ENCODE data around the gene ALX4.

Gene ALX4

GRCh38 chr11:44281151-44281550, 28.8 kb downstream of the ALX4 start:
- H3K36me3 ChIP-seq (ENCODE audit: insufficient read depth, low read length) = no peaks in the 10 kb centered on the region
- ATAC-seq (ENCODE audit: insufficient read depth, low read depth) = no peak

GRCh38 chr11:44280257-44280656, 29.7 kb downstream of the ALX4 start:
- H3K27me3 ChIP-seq (ENCODE audit: insufficient read depth, low read length, poor library complexity) = no peaks in the 10 kb centered on the region
- no peaks in the 10 kb centered on the region for H3K79me2 ChIP-seq (ENCODE audit: insufficient read depth, low read length)
- H4K20me1 ChIP-seq (ENCODE audit: insufficient read depth, low read length) = no peaks in the 10 kb centered on the region
- H3K4me3 ChIP-seq (ENCODE audit: low read depth in 1 of 2, low read length in 2 of 2) = no peak overlapping the region
- DNase-seq (no peak), ATAC-seq (ENCODE audit: insufficient read depth, low read depth) (no peak)
- no peaks in the 10 kb centered on the region for H3K4me1 ChIP-seq (ENCODE audit: insufficient read depth, low read length)
- H2AFZ ChIP-seq (ENCODE audit: low read depth, low read length) = no peak overlapping the region
- no peak overlapping the region for H3K4me2 ChIP-seq (ENCODE audit: insufficient read depth, low read length)
- no peaks in the 10 kb centered on the region for H3K9me3 ChIP-seq (ENCODE audit: insufficient read depth, low read length, severe bottlenecking)
- no peaks in the 10 kb centered on the region for H3K36me3 ChIP-seq (ENCODE audit: insufficient read depth, low read length)
- TF ChIP-seq CTCF (IDR thresholded peaks at IDR 0.05; ENCODE audit: borderline replicate concordance, extremely low read depth, low read length, poor library complexity, severe bottlenecking) = no peak
- TF ChIP-seq EZH2 (IDR thresholded peaks at IDR 0.05; ENCODE audit: borderline replicate concordance, low read depth, low read length, severe bottlenecking) = no peak
- H3K9ac ChIP-seq (ENCODE audit: low read depth, low read length) = no peak overlapping the region
- no peak overlapping the region for H3K27ac ChIP-seq (ENCODE audit: low read length)

More at GRCh38 chr11:44281151-44281550, 28.8 kb downstream of the ALX4 start:
- Histone ChIP-seq H3K79me2 (ENCODE audit: insufficient read depth, low read length) (no peaks in the 10 kb centered on the region), H3K4me2 (ENCODE audit: insufficient read depth, low read length) (no peak overlapping the region), H3K4me3 (ENCODE audit: low read depth in 1 of 2, low read length in 2 of 2) (no peak overlapping the region), H3K27ac (ENCODE audit: low read length) (no peak overlapping the region), H3K9me3 (ENCODE audit: insufficient read depth, low read length, severe bottlenecking) (no peaks in the 10 kb centered on the region), H3K9ac (ENCODE audit: low read depth, low read length) (no peak overlapping the region), H3K4me1 (ENCODE audit: insufficient read depth, low read length) (no peaks in the 10 kb centered on the region), H2AFZ (ENCODE audit: low read depth, low read length) (no peak overlapping the region), H3K27me3 (ENCODE audit: insufficient read depth, low read length, poor library complexity) (no peaks in the 10 kb centered on the region), H4K20me1 (ENCODE audit: insufficient read depth, low read length) (no peaks in the 10 kb centered on the region)
- DNase-seq = no peak
- TF ChIP-seq EZH2 (IDR thresholded peaks at IDR 0.05; ENCODE audit: borderline replicate concordance, low read depth, low read length, severe bottlenecking) (no peak), CTCF (IDR thresholded peaks at IDR 0.05; ENCODE audit: borderline replicate concordance, extremely low read depth, low read length, poor library complexity, severe bottlenecking) (no peak)

- no peaks in the 10 kb centered on the region for H3K4me1 ChIP-seq (ENCODE audit: insufficient read depth, low read length)
- H3K4me2 ChIP-seq (ENCODE audit: insufficient read depth, low read length) = no peak overlapping the region
- H3K4me3 ChIP-seq (ENCODE audit: low read depth in 1 of 2, low read length in 2 of 2) = no peak overlapping the region
- no peak overlapping the region for H2AFZ ChIP-seq (ENCODE audit: low read depth, low read length)
- no peak for ATAC-seq (ENCODE audit: insufficient read depth, low read depth)
- H3K27ac ChIP-seq (ENCODE audit: low read length) = no peak overlapping the region
- H3K27me3 ChIP-seq (ENCODE audit: insufficient read depth, low read length, poor library complexity) = no peaks in the 10 kb centered on the region
- H3K9me3 ChIP-seq (ENCODE audit: insufficient read depth, low read length, severe bottlenecking) = no peaks in the 10 kb centered on the region
- no peaks in the 10 kb centered on the region for H4K20me1 ChIP-seq (ENCODE audit: insufficient read depth, low read length)
- H3K36me3 ChIP-seq (ENCODE audit: insufficient read depth, low read length) = no peaks in the 10 kb centered on the region
- DNase-seq = no peak
- H3K79me2 ChIP-seq (ENCODE audit: insufficient read depth, low read length) = no peaks in the 10 kb centered on the region
- no peak overlapping the region for H3K9ac ChIP-seq (ENCODE audit: low read depth, low read length)
- TF ChIP-seq CTCF (IDR thresholded peaks at IDR 0.05; ENCODE audit: borderline replicate concordance, extremely low read depth, low read length, poor library complexity, severe bottlenecking) (no peak), EZH2 (IDR thresholded peaks at IDR 0.05; ENCODE audit: borderline replicate concordance, low read depth, low read length, severe bottlenecking) (no peak)
Observed at GRCh38 chr11:44279483-44279882, 30.5 kb downstream of the ALX4 start.

All from DND-41 (cell line).